HEK293 (cell line): ENCODE results near the gene GNG14.

Experiments used
- CTCF ChIA-PET: fragments of 350-600 bp; formaldehyde crosslinking; extraction: SDS; loops from one replicate; lab custom pipeline; 2021; ENCODE audit warnings: antibody characterized with exemption; lab: Yijun Ruan, JAX
- POLR2A ChIA-PET: fragments of 300-600 bp; formaldehyde crosslinking; extraction: SDS; loops from one replicate; lab custom pipeline; 2020; ENCODE audit warnings: antibody characterized with exemption, inconsistent platforms; lab: Yijun Ruan, JAX
- H3K27ac ChIP-seq: fragments of 200-500 bp; sonication (Bioruptor generic); 2 replicates; pipeline ENCODE4 v1.5.1; 2014; ENCODE audit warnings: low read depth, low read length, control low read depth, inconsistent platforms; ENCODE audit errors: extremely low read depth
- H3K36me3 ChIP-seq, 2 experiments: fragments of 200-500 bp in 1 of 2; sonication (Bioruptor generic) in 1 of 2; 1 replicate in 1 of 2; 2 replicates in 1 of 2; pipeline ENCODE4 v1.5.1; 2014 to 2017; ENCODE audit warnings: inconsistent platforms in 2 of 2, low read length in 2 of 2; ENCODE audit not compliant: control insufficient read depth in 2 of 2, insufficient read depth in 1 of 2
- H3K4me1 ChIP-seq: fragments of 200-500 bp; sonication (Bioruptor generic); 2 replicates; pipeline ENCODE4 v1.5.1; 2014; ENCODE audit warnings: mild to moderate bottlenecking, low read length, inconsistent platforms; ENCODE audit not compliant: control insufficient read depth, insufficient read depth
- H3K4me3 ChIP-seq: 2 replicates; pipeline ENCODE4 v1.5.1; 2011; ENCODE audit warnings: low read depth, mild to moderate bottlenecking, control low read depth, low read length, moderate library complexity
- H3K9me3 ChIP-seq: fragments of 200-500 bp; sonication (Bioruptor generic); 2 replicates; pipeline ENCODE4 v1.5.1; 2014; ENCODE audit warnings: low read depth, low read length, inconsistent platforms; ENCODE audit not compliant: control insufficient read depth, insufficient read depth
- AEBP2 ChIP-seq: fragments of 450-650 bp; formaldehyde crosslinking; IDR thresholded peaks from 2 replicates; pipeline ENCODE4 v1.5.1; 2016; ENCODE audit warnings: missing biosample characterization, missing genetic modification characterization, borderline replicate concordance
- KLF17 ChIP-seq: fragments of 450-650 bp; formaldehyde crosslinking; IDR thresholded peaks from 2 replicates; pipeline ENCODE4 v1.5.1; 2016; ENCODE audit warnings: missing biosample characterization, missing genetic modification characterization
- PRDM1 ChIP-seq: fragments of 450-650 bp; formaldehyde crosslinking; IDR thresholded peaks from 2 replicates; pipeline ENCODE4; 2016; ENCODE audit warnings: missing biosample characterization, missing genetic modification characterization
- SETDB1 ChIP-seq: IDR thresholded peaks from one replicate; pipeline ENCODE4 v1.6.1; 2017; ENCODE audit warnings: mild to moderate bottlenecking, low read length, moderate library complexity, mixed read lengths; ENCODE audit not compliant: insufficient read length
- ZBTB26 ChIP-seq: fragments of 450-650 bp; formaldehyde crosslinking; optimal IDR thresholded peaks from 2 replicates; pipeline ENCODE3; 2016; ENCODE audit warnings: missing biosample characterization, mild to moderate bottlenecking, missing genetic modification characterization
- ZFHX2 ChIP-seq: fragments of 450-650 bp; formaldehyde crosslinking; conservative IDR thresholded peaks from 2 replicates; pipeline ENCODE4 v1.5.1; 2016; ENCODE audit warnings: missing biosample characterization, missing genetic modification characterization
- ZNF239 ChIP-seq: fragments of 450-650 bp; formaldehyde crosslinking; IDR thresholded peaks from 2 replicates; pipeline ENCODE4 v1.5.1; 2016; ENCODE audit warnings: missing biosample characterization, missing genetic modification characterization
- ZNF26 ChIP-seq: fragments of 450-650 bp; formaldehyde crosslinking; IDR thresholded peaks from 2 replicates; pipeline ENCODE4 v1.5.1; 2016; ENCODE audit warnings: missing biosample characterization, missing genetic modification characterization
- ZNF366 ChIP-seq: fragments of 450-650 bp; formaldehyde crosslinking; conservative IDR thresholded peaks from 2 replicates; pipeline ENCODE4 v1.5.1; 2016; ENCODE audit warnings: missing biosample characterization, missing genetic modification characterization
- ZNF449 ChIP-seq: fragments of 450-650 bp; formaldehyde crosslinking; IDR thresholded peaks from 2 replicates; pipeline ENCODE4 v1.5.1; 2017; ENCODE audit warnings: missing biosample characterization, mild to moderate bottlenecking, missing genetic modification characterization, moderate library complexity
- ZNF530 ChIP-seq: fragments of 450-650 bp; formaldehyde crosslinking; IDR thresholded peaks from 2 replicates; pipeline ENCODE4 v1.5.1; 2016; ENCODE audit warnings: low read depth, missing biosample characterization, missing genetic modification characterization
- ZNF571 ChIP-seq: fragments of 450-650 bp; formaldehyde crosslinking; IDR thresholded peaks from 2 replicates; pipeline ENCODE4 v1.5.0; 2017; ENCODE audit warnings: missing biosample characterization, missing genetic modification characterization
- ZNF585B ChIP-seq: fragments of 450-650 bp; formaldehyde crosslinking; IDR thresholded peaks from 2 replicates; pipeline ENCODE4 v1.5.1; 2016; ENCODE audit warnings: missing biosample characterization, missing genetic modification characterization
- ZNF707 ChIP-seq: fragments of 450-650 bp; formaldehyde crosslinking; IDR thresholded peaks from 2 replicates; pipeline ENCODE4 v1.5.1; 2016; ENCODE audit warnings: missing biosample characterization, missing genetic modification characterization
- ZNF747 ChIP-seq: fragments of 450-650 bp; formaldehyde crosslinking; IDR thresholded peaks from 2 replicates; pipeline ENCODE4 v1.5.1; 2016; ENCODE audit warnings: missing biosample characterization, missing genetic modification characterization
- ZNF76 ChIP-seq: fragments of 450-650 bp; formaldehyde crosslinking; IDR thresholded peaks from 2 replicates; pipeline ENCODE4; 2016; ENCODE audit warnings: low read depth, missing biosample characterization, missing genetic modification characterization, borderline replicate concordance
- ZNF791 ChIP-seq: fragments of 450-650 bp; formaldehyde crosslinking; IDR thresholded peaks from 2 replicates; pipeline ENCODE4 v1.5.1; 2016; ENCODE audit warnings: missing biosample characterization, missing genetic modification characterization
- ZNF843 ChIP-seq: fragments of 450-650 bp; formaldehyde crosslinking; IDR thresholded peaks from 2 replicates; pipeline ENCODE4 v1.5.1; 2016; ENCODE audit warnings: missing biosample characterization, missing genetic modification characterization
- ZSCAN5A ChIP-seq: fragments of 450-650 bp; formaldehyde crosslinking; IDR thresholded peaks from 2 replicates; pipeline ENCODE4 v1.5.1; 2016; ENCODE audit warnings: missing biosample characterization, missing genetic modification characterization

Gene GNG14

GRCh38 chr19:12723381-12723640 is 35.5 kb downstream of the GNG14 start:
- no peaks in the 10 kb centered on the region for H3K9me3 ChIP-seq
- peak overlapping the region; percentile 79 for H3K4me3 ChIP-seq
- TF ChIP-seq ZNF747 (tag by site-specific recombination) (no peak), AEBP2 (tag by site-specific recombination) (no peak), ZNF791 (no peak), ZNF571 (tag by site-specific recombination) (no peak), SETDB1 (no peak), ZNF239 (tag by site-specific recombination) (no peak), ZSCAN5A (tag by site-specific recombination) (no peak), ZNF76 (tag by site-specific recombination) (no peak), ZNF366 (tag by site-specific recombination) (no peak), ZFHX2 (no peak), ZNF26 (tag by site-specific recombination) (no peak), ZNF843 (tag by site-specific recombination) (no peak), ZBTB26 (tag by site-specific recombination) (no peak), ZNF530 (no peak), KLF17 (tag by site-specific recombination) (no peak), ZNF707 (tag by site-specific recombination) (no peak), ZNF585B (tag by site-specific recombination) (no peak), ZNF449 (tag by site-specific recombination) (no peak), PRDM1 (no peak)
- peak overlapping the region; percentile 97 for H3K27ac ChIP-seq
- ChIA-PET CTCF (interaction anchor here (0.6 to 3.3 kb wide), 9 partner anchors 10 to 328 kb away, joined by 3 to 19 read pairs (median 3); partner anchors contain the start of genes GET3 and TRIR), POLR2A (interaction anchor here (0.7 to 5.1 kb wide), 12 partner anchors 8 to 168 kb away, joined by 3 to 89 read pairs (median 4); partner anchors contain the start of genes DHPS, FBXW9, GCDH and GET3)
- peaks cover 10 to 28% of the 10 kb centered on the region in 2 experiments; a peak in 2 of 3 replicates for H3K36me3 ChIP-seq
- no peaks in the 10 kb centered on the region for H3K4me1 ChIP-seq
